Neuronal stem cell (in vitro differentiated cells): ENCODE data around the gene RASIP1.

Experiments used
- DNase-seq: peaks from one replicate; pipeline ENCODE4 v3.0.0-alpha.2; 2013; ENCODE audit warnings: low spot score
- H2AFZ ChIP-seq: one replicate; pipeline ENCODE4 v1.6.1; 2013; ENCODE audit warnings: mild to moderate bottlenecking, low read length, inconsistent platforms
- H2AK5ac ChIP-seq: 2 replicates; pipeline ENCODE4 v1.6.1; 2013; ENCODE audit warnings: low read depth, mild to moderate bottlenecking, inconsistent platforms, low read length, moderate library complexity, mixed read lengths
- H2BK120ac ChIP-seq: 2 replicates; pipeline ENCODE4 v1.6.1; 2013; ENCODE audit warnings: low read depth, mild to moderate bottlenecking, inconsistent platforms, low read length, moderate library complexity, mixed read lengths
- H2BK12ac ChIP-seq: one replicate; pipeline ENCODE4 v1.6.1; 2013; ENCODE audit warnings: low read length, inconsistent platforms
- H2BK15ac ChIP-seq: 2 replicates; pipeline ENCODE4 v1.6.1; 2013; ENCODE audit warnings: mild to moderate bottlenecking, low read length, inconsistent platforms, mixed read lengths
- H2BK5ac ChIP-seq: one replicate; pipeline ENCODE4 v1.6.1; 2013; ENCODE audit warnings: inconsistent platforms, mild to moderate bottlenecking, low read length, moderate library complexity
- H3K14ac ChIP-seq: one replicate; pipeline ENCODE4 v1.6.1; 2013; ENCODE audit warnings: low read length, inconsistent platforms
- H3K18ac ChIP-seq: 2 replicates; pipeline ENCODE4 v1.6.1; 2013; ENCODE audit warnings: low read length, inconsistent platforms
- H3K23ac ChIP-seq: 2 replicates; pipeline ENCODE4 v1.6.1; 2013; ENCODE audit warnings: low read depth, mild to moderate bottlenecking, mixed read lengths, low read length, inconsistent platforms; ENCODE audit not compliant: poor library complexity
- H3K27ac ChIP-seq: replicated peaks from 3 replicates; pipeline ENCODE4 v1.5.1; 2013; ENCODE audit warnings: low read length, inconsistent platforms
- H3K27me3 ChIP-seq, 3 experiments: 2 replicates each; pipeline ENCODE4 v1.6.1; 2013; ENCODE audit warnings: low read length in 3 of 3, mild to moderate bottlenecking in 2 of 3, inconsistent platforms in 1 of 3, low read depth in 1 of 3, mixed read lengths in 1 of 3, moderate library complexity in 1 of 3; ENCODE audit not compliant: control insufficient read depth in 3 of 3, insufficient read depth in 3 of 3
- H3K36me3 ChIP-seq, 2 donors: replicated peaks in 1 of 2; 2 replicates each; pipeline ENCODE4 v1.6.1; 2013; ENCODE audit warnings: low read length in 2 of 2; ENCODE audit not compliant: control insufficient read depth in 2 of 2, insufficient read depth in 2 of 2
- H3K4ac ChIP-seq: 2 replicates; pipeline ENCODE4 v1.6.1; 2013; ENCODE audit warnings: inconsistent platforms, mild to moderate bottlenecking, low read length, moderate library complexity
- H3K4me1 ChIP-seq, 2 donors: 1 replicate in 1 of 2; 2 replicates in 1 of 2; pipeline ENCODE4 v1.6.1; 2013; ENCODE audit warnings: low read length in 2 of 2, low read depth in 1 of 2; ENCODE audit not compliant: control insufficient read depth in 2 of 2, insufficient read depth in 1 of 2
- H3K4me2 ChIP-seq: one replicate; pipeline ENCODE4 v1.6.1; 2013; ENCODE audit warnings: mild to moderate bottlenecking, low read length, inconsistent platforms; ENCODE audit not compliant: insufficient read depth, poor library complexity, severe bottlenecking
- H3K4me3 ChIP-seq, 2 donors: 2 replicates each; pipeline ENCODE4 v1.5.1; 2013; ENCODE audit warnings: low read length in 2 of 2, mild to moderate bottlenecking in 2 of 2, inconsistent platforms in 1 of 2, moderate library complexity in 1 of 2
- H3K79me1 ChIP-seq: one replicate; pipeline ENCODE4 v1.6.1; 2013; ENCODE audit warnings: low read depth, mild to moderate bottlenecking, inconsistent platforms, low read length, moderate library complexity
- H3K9ac ChIP-seq: one replicate; pipeline ENCODE4 v1.6.1; 2013; ENCODE audit warnings: mild to moderate bottlenecking, low read depth, low read length, inconsistent platforms; ENCODE audit not compliant: poor library complexity
- H3K9me3 ChIP-seq, 2 donors: replicated peaks in 1 of 2; 2 replicates each; pipeline versions ENCODE3 to v1.6.1; 2013; ENCODE audit warnings: low read length in 2 of 2, mild to moderate bottlenecking in 2 of 2, inconsistent platforms in 1 of 2, low read depth in 1 of 2, mixed read lengths in 1 of 2, moderate library complexity in 1 of 2; ENCODE audit not compliant: control insufficient read depth in 2 of 2, insufficient read depth in 1 of 2
- H4K8ac ChIP-seq: one replicate; pipeline ENCODE4 v1.6.1; 2013; ENCODE audit warnings: low read depth, mild to moderate bottlenecking, inconsistent platforms, low read length, moderate library complexity
- H4K91ac ChIP-seq: one replicate; pipeline ENCODE4 v1.6.1; 2013; ENCODE audit warnings: low read length, low read depth, mild to moderate bottlenecking, inconsistent platforms; ENCODE audit not compliant: poor library complexity
- WGBS, 2 donors: extraction: QIAGEN DNeasy Blood & Tissue Kit; methylation state at CpG; one replicate each; pipeline ENCODE4 v1.1.7; 2013; ENCODE audit warnings: missing lambda C conversion rate in 2 of 2, mixed read lengths in 1 of 2; ENCODE audit not compliant: insufficient read length in 2 of 2, insufficient replicate concordance in 1 of 2; ENCODE audit errors: extremely low coverage in 2 of 2; 5-methylcytosine and 5-hydroxymethylcytosine counted together

Gene RASIP1

GRCh38 chr19:48672994-48673393 is 67.4 kb downstream of the RASIP1 start, which contains the start of gene NTN5:
Gene NTN5 (minus strand): TSS chr19:48673017. CDS start chr19:48670986, 2,031 bp downstream.
- peak within 1 kb of the TSS; percentile 71 for H3K23ac ChIP-seq
- H2AFZ ChIP-seq = peak within 1 kb of the TSS; percentile 80
- peaks cover 0 to 2% of the 10 kb centered on the region in 2 donors for H3K9me3 ChIP-seq
- no peak within 1 kb of the TSS for H3K4me3 ChIP-seq
- peak within 1 kb of the TSS; percentile 13 for H3K27ac ChIP-seq
- no peaks in the 10 kb centered on the region for H3K36me3 ChIP-seq
- H4K8ac ChIP-seq = peak within 1 kb of the TSS; percentile 74
- peak within 1 kb of the TSS; percentile 97 for H3K18ac ChIP-seq
- H3K4me1 ChIP-seq = peaks cover 12 to 13% of the 10 kb centered on the region in 2 donors
- no peak for DNase-seq
- peak within 1 kb of the TSS; percentile 95 for H2BK15ac ChIP-seq
- peaks cover 0 to 11% (median 6%) of the 10 kb centered on the region in 3 experiments for H3K27me3 ChIP-seq
- H2BK5ac ChIP-seq = peak within 1 kb of the TSS; percentile 73
- no peak within 1 kb of the TSS for H3K9ac ChIP-seq
- no CpG with 5 or more reads among the region's 25 CpGs for WGBS, 2 donors
- H3K14ac ChIP-seq = peak within 1 kb of the TSS; percentile 83
- H2BK12ac ChIP-seq = peak within 1 kb of the TSS; percentile 85
- peak within 1 kb of the TSS; percentile 98 for H2AK5ac ChIP-seq
- peak within 1 kb of the TSS; percentile 99 for H4K91ac ChIP-seq
- no peak within 1 kb of the TSS for H3K4me2 ChIP-seq
- H2BK120ac ChIP-seq = no peak within 1 kb of the TSS
- H3K4ac ChIP-seq = peak within 1 kb of the TSS; percentile 86
- H3K79me1 ChIP-seq = peaks cover 1% of the 10 kb centered on the region

GRCh38 chr19:48671446-48671995 is 68.9 kb downstream of the RASIP1 start:
- Histone ChIP-seq H2BK120ac (no peak overlapping the region), H3K4me2 (no peak overlapping the region), H2AK5ac (peak overlapping the region; percentile 98), H3K36me3 (no peaks in the 10 kb centered on the region), H4K8ac (no peak overlapping the region), H3K27ac (no peak overlapping the region), H3K27me3 (peaks cover 0 to 6% (median 6%) of the 10 kb centered on the region in 3 experiments), H2BK5ac (peak overlapping the region; percentile 73), H3K9ac (no peak overlapping the region), H3K4me3 (no peak overlapping the region), H3K4me1 (peaks cover 12 to 13% of the 10 kb centered on the region in 2 donors), H2AFZ (peak overlapping the region; percentile 75), H2BK15ac (peak overlapping the region; percentile 95), H3K23ac (peak overlapping the region; percentile 32), H3K9me3 (peaks cover 0 to 2% of the 10 kb centered on the region in 2 donors), H3K18ac (peak overlapping the region; percentile 33), H3K4ac (no peak overlapping the region), H4K91ac (no peak overlapping the region), H3K14ac (no peak overlapping the region), H2BK12ac (no peak overlapping the region), H3K79me1 (peaks cover 1% of the 10 kb centered on the region)
- no CpG with 5 or more reads among the region's 10 CpGs for WGBS, 2 donors
- no peak for DNase-seq

GRCh38 chr19:48670699-48671445 is 69.5 kb downstream of the RASIP1 start:
- no CpG with 5 or more reads among the region's 21 CpGs for WGBS, 2 donors
- Histone ChIP-seq H2BK120ac (no peak overlapping the region), H3K27ac (no peak overlapping the region)

More at GRCh38 chr19:48670699-48671445, 69.5 kb downstream of the RASIP1 start:
- peak overlapping the region; percentile 30 for H2BK12ac ChIP-seq
- H3K4me1 ChIP-seq = peaks cover 12 to 13% of the 10 kb centered on the region in 2 donors
- H3K4ac ChIP-seq = no peak overlapping the region
- H3K36me3 ChIP-seq = no peaks in the 10 kb centered on the region
- peak overlapping the region; percentile 83 for H2BK15ac ChIP-seq
- peaks cover 1% of the 10 kb centered on the region for H3K79me1 ChIP-seq
- no peak for DNase-seq
- H2AK5ac ChIP-seq = peak overlapping the region; percentile 76
- H3K4me3 ChIP-seq = no peak overlapping the region
- peaks cover 0 to 2% of the 10 kb centered on the region in 2 donors for H3K9me3 ChIP-seq
- H2AFZ ChIP-seq = peak overlapping the region; percentile 75
- H3K23ac ChIP-seq = peak overlapping the region; percentile 32
- no peak overlapping the region for H4K91ac ChIP-seq
- no peak overlapping the region for H2BK5ac ChIP-seq
- peaks cover 0 to 9% (median 6%) of the 10 kb centered on the region in 3 experiments for H3K27me3 ChIP-seq
- no peak overlapping the region for H3K4me2 ChIP-seq
- no peak overlapping the region for H3K9ac ChIP-seq
- no peak overlapping the region for H4K8ac ChIP-seq
- peak overlapping the region; percentile 7 for H3K18ac ChIP-seq
- H3K14ac ChIP-seq = peak overlapping the region; percentile 31
